ENCODE results near the gene ZNF787.

ZNF787 gene

GRCh38 chr19:56142897-56143434 lies 21.9 kb upstream of the ZNF787 start:
- DNase-seq: no peak

- no peak for DNase-seq
These were observed 21.1 kb upstream of the ZNF787 start for GRCh38 chr19:56142087-56142787.

- no peak for DNase-seq
These were observed 20.4 kb upstream of the ZNF787 start for GRCh38 chr19:56141417-56141993.

GRCh38 chr19:56140583-56141416 lies 19.7 kb upstream of the ZNF787 start, which contains the start of gene ZNF444:
ZNF444 (plus strand) TSS chr19:56141287; CDS start chr19:56146912, 5,625 bp downstream.
- peak; percentile 100 for DNase-seq

GRCh38 chr19:56139847-56140582 lies 18.9 kb upstream of the ZNF787 start:
- no peak for DNase-seq

GRCh38 chr19:56138069-56138468 lies 17.0 kb upstream of the ZNF787 start:
- no peak for DNase-seq

GRCh38 chr19:56137405-56137804 lies 16.3 kb upstream of the ZNF787 start:
- no peak for DNase-seq

- no peak for DNase-seq
These were observed 15.3 kb upstream of the ZNF787 start for GRCh38 chr19:56136362-56136761.

- DNase-seq: no peak
These were observed 13.5 kb upstream of the ZNF787 start for GRCh38 chr19:56134654-56134921.

- DNase-seq: peak; percentile 58
These were observed 13.0 kb upstream of the ZNF787 start for GRCh38 chr19:56133858-56134653.

GRCh38 chr19:56132316-56132822 lies 11.3 kb upstream of the ZNF787 start:
- peak; percentile 76 for DNase-seq

- DNase-seq: no peak
These were observed 10.6 kb upstream of the ZNF787 start for GRCh38 chr19:56131651-56132050.

GRCh38 chr19:56130006-56130405 lies 8.9 kb upstream of the ZNF787 start:
- DNase-seq: no peak

GRCh38 chr19:56126983-56127780 lies 6.1 kb upstream of the ZNF787 start:
- DNase-seq: no peak

- no peak for DNase-seq
These were observed 4.9 kb upstream of the ZNF787 start for GRCh38 chr19:56125806-56126590.

GRCh38 chr19:56124578-56124977 lies 3.5 kb upstream of the ZNF787 start:
- DNase-seq: no peak

GRCh38 chr19:56123266-56123891 lies 2.3 kb upstream of the ZNF787 start:
- no peak for DNase-seq

GRCh38 chr19:56120371-56121179 lies 520 bp downstream of the ZNF787 start:
- peak; percentile 62 for DNase-seq

GRCh38 chr19:56120002-56120370 lies 1.1 kb downstream of the ZNF787 start:
- no peak for DNase-seq
